K562 (cell line): ENCODE results near the gene PLA1A. TPM values are rescaled to one million over a fixed set of nuclear protein-coding genes. Genes with fewer than 3 reads are reported as not detected.

Experiments
- ATAC-seq: fragments of 200-7000 bp; cut with Tn5 transposase; 3 replicates; pipeline ENCODE4 v1.9.1; 2020; ENCODE audit warnings: moderate library complexity
- BruUV-seq: library from RNA; stranded (reverse); fragments of 400-500 nt; replicated peaks from 2 replicates; lab custom pipeline; 2021; lab: Mats Ljungman, UMichigan
- CTCF ChIA-PET: fragments of 300-600 bp; formaldehyde crosslinking; extraction: SDS; loops from one replicate; lab custom pipeline; 2021; ENCODE audit warnings: low intra/inter-chr PET ratio; lab: Yijun Ruan, JAX
- POLR2A ChIA-PET: fragments of 300-600, 350-650 bp; sonication (Branson Sonifier 250); formaldehyde crosslinking; extraction: SDS; loops from one replicate; lab custom pipeline; 2021; ENCODE audit warnings: antibody characterized with exemption, inconsistent platforms; lab: Yijun Ruan, JAX
- DNase-seq, 4 experiments: peaks; one replicate each; pipeline versions ENCODE4 v3.0.0 to v3.0.0-alpha.2; 2011 to 2018; ENCODE audit warnings: low spot score in 3 of 4, mixed read lengths in 3 of 4; ENCODE audit errors: extremely low read depth in 1 of 4
- FAIRE-seq: peaks from 2 replicates; lab custom pipeline; 2011; peaks lifted over from hg19 to GRCh38; lab: Jason Lieb, UNC
- H2AFZ ChIP-seq: 2 replicates; pipeline ENCODE4 v1.6.0; 2011; ENCODE audit warnings: low read depth, low read length, control low read depth, inconsistent platforms
- H3K27ac ChIP-seq: fragments of 200-600 bp; 3 replicates; pipeline ENCODE4 v1.8.0; 2011; ENCODE audit warnings: low read depth, mild to moderate bottlenecking, control low read depth, inconsistent platforms, low read length, moderate library complexity, mixed read lengths; ENCODE audit errors: extremely low read depth
- H3K27me3 ChIP-seq, 2 experiments: fragments of 300-600 bp in 1 of 2; 2 replicates in 1 of 2; 3 replicates in 1 of 2; pipeline versions ENCODE4 v1.6.0 to v1.8.0; 2011; ENCODE audit warnings: inconsistent platforms in 2 of 2, low read length in 2 of 2, mild to moderate bottlenecking in 1 of 2, mixed read lengths in 1 of 2, moderate library complexity in 1 of 2; ENCODE audit not compliant: control insufficient read depth in 2 of 2, insufficient read depth in 2 of 2
- H3K36me3 ChIP-seq: fragments of 300-600 bp; 3 replicates; pipeline ENCODE4 v1.8.0; 2011; ENCODE audit warnings: mild to moderate bottlenecking, low read length, inconsistent platforms; ENCODE audit not compliant: control insufficient read depth, insufficient read depth
- H3K4me1 ChIP-seq, 2 experiments: fragments of 200-600 bp in 1 of 2; replicated peaks in 1 of 2; 2 replicates in 1 of 2; 3 replicates in 1 of 2; pipeline versions ENCODE4 v1.5.1 to v1.8.0; 2011; ENCODE audit warnings: inconsistent platforms in 2 of 2, low read length in 2 of 2, mild to moderate bottlenecking in 1 of 2, mixed read lengths in 1 of 2, moderate library complexity in 1 of 2; ENCODE audit not compliant: control insufficient read depth in 2 of 2, insufficient read depth in 2 of 2
- H3K4me2 ChIP-seq: 2 replicates; pipeline ENCODE4 v1.6.1; 2011; ENCODE audit warnings: low read length, control low read depth, inconsistent platforms, mixed read lengths; ENCODE audit not compliant: insufficient read depth
- H3K4me3 ChIP-seq: fragments of 200-600 bp; sonication (generic), shearing (Covaris generic); 2 replicates; pipeline ENCODE4 v1.5.1; 2016; ENCODE audit warnings: control low read depth, inconsistent platforms
- H3K79me2 ChIP-seq: fragments of 200-600 bp; 3 replicates; pipeline ENCODE4 v1.8.0; 2011; ENCODE audit warnings: low read length, inconsistent platforms; ENCODE audit not compliant: control insufficient read depth, insufficient read depth
- H3K9ac ChIP-seq, 2 experiments: 2 replicates each; pipeline versions ENCODE4 v1.6.0 to v1.6.1; 2011; ENCODE audit warnings: low read depth in 2 of 2, low read length in 2 of 2, control low read depth in 1 of 2, inconsistent platforms in 1 of 2, mild to moderate bottlenecking in 1 of 2, mixed read lengths in 1 of 2; ENCODE audit not compliant: insufficient read depth in 1 of 2
- H3K9me1 ChIP-seq: one replicate; pipeline ENCODE4 v1.6.0; 2011; ENCODE audit warnings: inconsistent platforms, mild to moderate bottlenecking, low read length, moderate library complexity; ENCODE audit not compliant: control insufficient read depth, insufficient read depth
- H3K9me3 ChIP-seq: replicated peaks from 2 replicates; pipeline ENCODE4 v1.5.1; 2011; ENCODE audit warnings: low read depth, low read length, inconsistent platforms; ENCODE audit not compliant: control insufficient read depth, insufficient read depth
- H4K20me1 ChIP-seq: replicated peaks from 2 replicates; pipeline ENCODE4 v1.6.1; 2011; ENCODE audit warnings: low read length, inconsistent platforms, mixed read lengths; ENCODE audit not compliant: control insufficient read depth, insufficient read depth
- SMAD4 ChIP-seq: fragments of 250-450 bp; sonication (Bioruptor Pico); conservative IDR thresholded peaks from 2 replicates; pipeline ENCODE4 v1.8.0; 2021; ENCODE audit warnings: inconsistent platforms, mild to moderate bottlenecking, moderate library complexity
- ZNF780A ChIP-seq: fragments of 250-450 bp; sonication (Bioruptor Pico); IDR thresholded peaks from 2 replicates; pipeline ENCODE4 v1.5.0; 2021; ENCODE audit warnings: mild to moderate bottlenecking
- WGBS: fragments of 100-300 bp; shearing (Covaris generic); methylation state at CpG from one replicate; pipeline ENCODE4 v1.1.6; 2016; ENCODE audit warnings: low coverage, mixed read lengths; ENCODE audit not compliant: insufficient coverage; ENCODE audit errors: missing lambda C conversion rate; 5-methylcytosine and 5-hydroxymethylcytosine counted together
- in situ Hi-C: fragments of 300-500 bp; cut with MboI; formaldehyde crosslinking; loops from 4 replicates; pipeline ENCODE4 v1.15.0; 2018; ENCODE audit warnings: inconsistent platforms, mixed read lengths
- intact Hi-C: fragments of 100-400 bp; cut with micrococcal nuclease; formaldehyde crosslinking; loops from 2 replicates; pipeline ENCODE4 v1.14.2; 2022
- polyA plus RNA-seq, 8 experiments: library from polyadenylated mRNA; depleted of rRNA in 4 of 8; stranded (reverse) in 5 of 8; unstranded in 3 of 8; fragments of >200 nt; fragmentation: Nextera tagmentation in 2 of 8; fragmentation: Illumina TruSeq in 1 of 8; extraction: Ambion mirVana in 2 of 8; extraction: Trizol in 1 of 8; gene quantifications; 2 replicates each; pipeline versions ENCODE4 v1.2.1 to v1.2.3, GENCODE V29; 2011 to 2014; ENCODE audit warnings: inconsistent platforms in 1 of 8, missing spikeins in 1 of 8
- total RNA-seq, 7 experiments: library from RNA; depleted of rRNA in 6 of 7; stranded (reverse); fragments of >200 nt in 6 of 7; fragmentation: Illumina TruSeq in 2 of 7; extraction: Trizol in 2 of 7; gene quantifications; 2 replicates each; pipeline versions ENCODE4 v1.2.1 to v1.2.3, GENCODE V29; 2011 to 2021; ENCODE audit warnings: low replicate concordance in 1 of 7
- TF ChIP-seq, protein P1 (sequence below): sonication (generic); formaldehyde crosslinking; IDR thresholded peaks from 2 replicates; pipeline ENCODE4 v1.8.0; 2022; ENCODE audit warnings: mild to moderate bottlenecking, missing genetic modification reagents
- TF ChIP-seq, protein P2 (sequence below): fragments of 200-800 bp; sonication (Bioruptor generic); IDR thresholded peaks from 2 replicates; pipeline ENCODE4 v1.6.1; 2017; ENCODE audit warnings: missing genetic modification characterization, missing compliant biosample characterization

PLA1A gene
- total and polyA plus RNA-seq, 9 of the 15 experiments (the other 6 are each of a cell fraction or from before 2014, with no cell fraction given): not detected

DNA sequence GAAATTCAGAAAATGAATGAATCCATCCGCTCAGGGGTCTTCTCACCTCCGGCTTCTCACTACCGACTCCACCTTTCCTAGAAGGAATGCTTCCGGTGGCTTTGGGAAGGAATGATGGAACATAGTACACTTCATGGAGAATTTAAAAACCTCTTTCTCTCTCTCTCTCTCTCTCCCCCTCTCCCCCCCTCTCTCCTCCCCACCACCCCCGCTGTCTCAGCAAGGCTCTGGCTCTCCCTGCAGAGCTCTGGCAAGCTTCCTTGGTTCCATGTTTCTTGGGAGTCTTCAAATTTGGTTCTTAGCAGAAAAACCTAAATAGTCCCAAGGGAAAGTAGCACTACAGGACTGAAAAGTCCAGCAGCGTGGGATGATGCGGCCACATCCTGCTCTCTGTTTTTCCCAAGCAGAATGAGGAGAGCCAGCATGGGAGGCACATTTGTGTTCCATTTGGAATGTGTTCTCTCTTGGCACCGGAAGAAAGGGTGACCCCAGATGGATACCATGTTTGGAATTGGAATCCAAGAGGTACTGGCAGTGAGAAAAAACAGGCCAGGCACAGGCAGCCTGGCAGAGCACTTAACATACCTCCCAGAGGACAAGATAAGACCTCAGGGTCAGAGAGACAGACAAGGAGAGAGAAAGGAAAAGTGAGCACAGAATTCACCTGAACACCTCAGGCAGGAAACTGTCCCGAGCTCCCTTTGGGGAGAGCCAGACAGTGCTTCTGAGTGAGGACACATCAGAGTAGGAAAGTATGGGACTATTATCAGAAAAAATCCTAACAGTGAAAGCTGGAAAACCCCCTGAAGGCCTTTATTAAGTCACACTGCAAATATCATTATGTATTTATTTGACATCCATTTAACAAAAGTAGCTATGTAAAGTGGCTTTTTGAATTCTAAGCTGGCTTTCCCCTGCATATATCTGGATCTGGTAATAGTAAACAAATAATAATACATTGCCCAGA is 63.1 kb downstream of the PLA1A start, which contains the start of gene POPDC2:
POPDC2 (minus strand) TSS at position 116 of the 967 bp plus-strand sequence. CDS start 166 bp downstream, outside the sequence.
- ATAC-seq (no peak), FAIRE-seq (no peak), DNase-seq (no peak)
- TF ChIP-seq, protein P1, sequence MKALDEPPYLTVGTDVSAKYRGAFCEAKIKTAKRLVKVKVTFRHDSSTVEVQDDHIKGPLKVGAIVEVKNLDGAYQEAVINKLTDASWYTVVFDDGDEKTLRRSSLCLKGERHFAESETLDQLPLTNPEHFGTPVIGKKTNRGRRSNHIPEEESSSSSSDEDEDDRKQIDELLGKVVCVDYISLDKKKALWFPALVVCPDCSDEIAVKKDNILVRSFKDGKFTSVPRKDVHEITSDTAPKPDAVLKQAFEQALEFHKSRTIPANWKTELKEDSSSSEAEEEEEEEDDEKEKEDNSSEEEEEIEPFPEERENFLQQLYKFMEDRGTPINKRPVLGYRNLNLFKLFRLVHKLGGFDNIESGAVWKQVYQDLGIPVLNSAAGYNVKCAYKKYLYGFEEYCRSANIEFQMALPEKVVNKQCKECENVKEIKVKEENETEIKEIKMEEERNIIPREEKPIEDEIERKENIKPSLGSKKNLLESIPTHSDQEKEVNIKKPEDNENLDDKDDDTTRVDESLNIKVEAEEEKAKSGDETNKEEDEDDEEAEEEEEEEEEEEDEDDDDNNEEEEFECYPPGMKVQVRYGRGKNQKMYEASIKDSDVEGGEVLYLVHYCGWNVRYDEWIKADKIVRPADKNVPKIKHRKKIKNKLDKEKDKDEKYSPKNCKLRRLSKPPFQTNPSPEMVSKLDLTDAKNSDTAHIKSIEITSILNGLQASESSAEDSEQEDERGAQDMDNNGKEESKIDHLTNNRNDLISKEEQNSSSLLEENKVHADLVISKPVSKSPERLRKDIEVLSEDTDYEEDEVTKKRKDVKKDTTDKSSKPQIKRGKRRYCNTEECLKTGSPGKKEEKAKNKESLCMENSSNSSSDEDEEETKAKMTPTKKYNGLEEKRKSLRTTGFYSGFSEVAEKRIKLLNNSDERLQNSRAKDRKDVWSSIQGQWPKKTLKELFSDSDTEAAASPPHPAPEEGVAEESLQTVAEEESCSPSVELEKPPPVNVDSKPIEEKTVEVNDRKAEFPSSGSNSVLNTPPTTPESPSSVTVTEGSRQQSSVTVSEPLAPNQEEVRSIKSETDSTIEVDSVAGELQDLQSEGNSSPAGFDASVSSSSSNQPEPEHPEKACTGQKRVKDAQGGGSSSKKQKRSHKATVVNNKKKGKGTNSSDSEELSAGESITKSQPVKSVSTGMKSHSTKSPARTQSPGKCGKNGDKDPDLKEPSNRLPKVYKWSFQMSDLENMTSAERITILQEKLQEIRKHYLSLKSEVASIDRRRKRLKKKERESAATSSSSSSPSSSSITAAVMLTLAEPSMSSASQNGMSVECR (CRISPR knock-in tag): no peak
- TF ChIP-seq, protein P2, sequence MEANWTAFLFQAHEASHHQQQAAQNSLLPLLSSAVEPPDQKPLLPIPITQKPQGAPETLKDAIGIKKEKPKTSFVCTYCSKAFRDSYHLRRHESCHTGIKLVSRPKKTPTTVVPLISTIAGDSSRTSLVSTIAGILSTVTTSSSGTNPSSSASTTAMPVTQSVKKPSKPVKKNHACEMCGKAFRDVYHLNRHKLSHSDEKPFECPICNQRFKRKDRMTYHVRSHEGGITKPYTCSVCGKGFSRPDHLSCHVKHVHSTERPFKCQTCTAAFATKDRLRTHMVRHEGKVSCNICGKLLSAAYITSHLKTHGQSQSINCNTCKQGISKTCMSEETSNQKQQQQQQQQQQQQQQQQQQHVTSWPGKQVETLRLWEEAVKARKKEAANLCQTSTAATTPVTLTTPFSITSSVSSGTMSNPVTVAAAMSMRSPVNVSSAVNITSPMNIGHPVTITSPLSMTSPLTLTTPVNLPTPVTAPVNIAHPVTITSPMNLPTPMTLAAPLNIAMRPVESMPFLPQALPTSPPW (CRISPR knock-in tag): peak; percentile 48; the same call in 1 of the 2 replicates
- TF ChIP-seq SMAD4 (CRISPR knock-in tag) (no peak), ZNF780A (CRISPR knock-in tag) (no peak)
- H3K9ac ChIP-seq: no peak within 1 kb of the TSS
- H3K79me2 ChIP-seq: no peaks in the 10 kb centered on the region
- H3K4me1 ChIP-seq: peaks cover 0 to 22% of the 10 kb centered on the region in 2 experiments; a peak in 4 of 5 replicates
- no peak within 1 kb of the TSS for H3K4me2 ChIP-seq
- H3K27ac ChIP-seq: no peak within 1 kb of the TSS
- CTCF ChIA-PET: no interaction called here
- WGBS: 90% methylated on average over 5 of the region's 9 CpGs
- no peaks in the 10 kb centered on the region for H3K9me1 ChIP-seq
- no peaks in the 10 kb centered on the region for H3K9me3 ChIP-seq
- in situ Hi-C loops (no loop called here), intact Hi-C loops (no loop called here)
- no peak within 1 kb of the TSS for H3K4me3 ChIP-seq
- no peak within 1 kb of the TSS for H2AFZ ChIP-seq
- H3K27me3 ChIP-seq: no peaks in the 10 kb centered on the region
- no peaks in the 10 kb centered on the region for H4K20me1 ChIP-seq
- H3K36me3 ChIP-seq: no peaks in the 10 kb centered on the region
- BruUV-seq: no TSS peak
- POLR2A ChIA-PET: interaction anchor here (1.1 to 1.2 kb wide), 3 partner anchors 14 to 16 kb away, joined by 3 read pairs; partner anchors contain the start of gene COX17
